SK-N-SH (cell line): ENCODE data around the gene BZW2.

Experiments
- CHD2 ChIP-seq: fragments of 150-350 bp; IDR thresholded peaks from 2 replicates; pipeline ENCODE4 v1.6.1; 2018; ENCODE audit warnings: low read length; ENCODE audit not compliant: partially characterized antibody
- CTCF ChIP-seq: fragments of 200-600 bp; sonication (generic); IDR thresholded peaks from 2 replicates; pipeline ENCODE4 v1.6.1; 2017; ENCODE audit warnings: antibody characterized with exemption, mild to moderate bottlenecking, moderate library complexity
- JUND ChIP-seq: IDR thresholded peaks from 2 replicates; pipeline ENCODE4 v1.4.0; 2012
- RAD21 ChIP-seq: IDR thresholded peaks from 2 replicates; pipeline ENCODE4 v1.6.1; 2012; ENCODE audit warnings: mild to moderate bottlenecking, low read length
- YY1 ChIP-seq: IDR thresholded peaks from 2 replicates; pipeline ENCODE4 v1.4.0; 2012; ENCODE audit warnings: low read depth, mild to moderate bottlenecking

GRCh38 chr7:16754856-16755317 lies 108.9 kb downstream of the BZW2 start:
- no peak for TF ChIP-seq CTCF
- TF ChIP-seq YY1: no peak
- TF ChIP-seq JUND: no peak
- TF ChIP-seq RAD21: no peak
- TF ChIP-seq CHD2: no peak
